Stimulated activated CD4-positive, alpha-beta T cell treated with anti-CD3 and anti-CD28 coated beads, Interleukin-15, amount 100 ng/mL, for 24 hours (primary cell): ENCODE measurements around the gene C10orf67.

Source experiments
- DNase-seq: peaks from one replicate; pipeline ENCODE4 v3.0.0-alpha.2; 2020

The C10orf67 gene

DNA sequence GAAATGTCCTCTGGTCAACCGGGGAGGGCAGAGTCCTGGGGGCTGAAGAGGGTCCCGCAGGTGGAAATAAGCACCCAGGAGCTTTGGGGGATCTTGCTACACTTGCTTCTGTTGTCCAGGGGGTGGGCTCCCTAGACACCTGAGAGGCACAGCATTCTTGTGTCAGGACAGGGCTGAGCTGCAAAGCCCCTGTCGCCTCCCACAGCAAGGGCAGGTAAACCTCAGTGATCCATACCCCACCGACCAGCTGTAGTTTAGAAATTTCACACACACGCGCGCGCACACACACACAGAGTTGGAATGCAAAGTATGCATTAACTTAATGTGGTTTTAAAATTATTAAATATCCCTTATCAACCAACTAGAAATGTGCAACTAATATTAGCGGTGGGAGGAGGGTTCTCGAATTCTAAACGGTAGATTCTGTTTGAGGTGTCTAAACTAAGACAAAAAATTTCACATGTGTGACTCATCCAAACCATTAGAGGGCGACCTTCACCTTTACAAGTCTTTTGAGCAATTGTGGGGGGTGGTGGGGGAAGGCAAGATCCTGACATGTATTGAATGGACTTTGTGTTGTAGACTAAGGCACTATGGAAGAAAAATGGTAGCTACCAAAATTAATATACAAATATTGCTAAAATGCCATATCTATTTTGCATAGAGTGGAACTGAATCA, 186.8 kb downstream of the C10orf67 start:
- DNase-seq, result no peak

DNA sequence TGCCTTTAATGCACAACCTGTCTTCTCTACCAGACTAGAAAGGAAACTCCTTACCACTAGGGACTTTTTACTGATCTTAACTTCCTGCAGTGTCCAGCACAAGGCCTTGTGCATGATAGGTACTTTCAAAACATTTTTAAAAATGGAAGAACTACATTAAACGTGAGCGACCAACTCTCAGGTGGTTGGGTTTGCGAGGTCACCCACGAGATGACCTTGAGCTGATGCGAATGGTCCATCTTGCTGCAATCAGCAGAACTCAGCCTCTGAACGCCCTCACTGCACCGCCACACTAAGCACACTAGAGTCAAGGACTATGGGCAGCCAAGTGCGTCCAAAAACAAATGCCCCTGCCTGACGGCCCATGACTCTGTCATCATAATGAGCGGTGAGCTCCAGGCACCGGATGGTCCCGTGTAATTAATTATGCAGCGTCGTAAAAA, 187.3 kb downstream of the C10orf67 start:
- no peak for DNase-seq

DNA sequence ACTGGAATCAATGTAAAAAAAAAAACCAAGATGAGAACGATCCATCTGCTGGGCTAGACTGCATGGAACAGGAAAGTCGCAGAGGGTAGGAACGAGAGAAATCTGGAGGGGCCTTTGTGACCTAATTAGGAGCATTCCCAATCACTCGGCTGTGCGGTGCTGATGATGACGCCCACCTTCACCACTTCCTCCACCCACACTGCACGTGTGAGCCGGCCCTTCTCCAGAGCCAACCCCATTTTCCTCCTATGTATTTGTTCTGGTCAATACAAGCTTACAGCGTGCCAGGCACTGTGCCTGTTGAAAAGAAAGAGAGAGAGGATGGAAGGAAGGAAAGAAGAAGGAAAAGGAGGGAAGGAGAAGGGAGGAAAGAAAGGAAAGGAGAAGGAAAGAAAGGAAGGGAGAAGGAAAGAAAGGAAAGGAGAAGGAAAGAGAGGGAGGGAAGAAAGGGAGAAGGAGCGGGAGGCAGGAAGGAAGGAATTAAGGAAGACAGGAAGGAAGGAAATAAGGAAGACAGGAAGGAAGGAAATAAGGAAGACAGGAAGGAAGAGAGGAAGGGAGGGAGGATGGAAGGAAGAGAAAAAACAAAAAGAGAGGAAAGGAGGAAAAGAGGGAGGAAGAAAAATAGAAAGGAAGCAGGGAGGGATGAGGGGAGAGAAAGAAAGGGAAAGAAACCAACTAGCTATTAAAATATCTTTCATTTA, 188.0 kb downstream of the C10orf67 start:
- no peak for DNase-seq

DNA sequence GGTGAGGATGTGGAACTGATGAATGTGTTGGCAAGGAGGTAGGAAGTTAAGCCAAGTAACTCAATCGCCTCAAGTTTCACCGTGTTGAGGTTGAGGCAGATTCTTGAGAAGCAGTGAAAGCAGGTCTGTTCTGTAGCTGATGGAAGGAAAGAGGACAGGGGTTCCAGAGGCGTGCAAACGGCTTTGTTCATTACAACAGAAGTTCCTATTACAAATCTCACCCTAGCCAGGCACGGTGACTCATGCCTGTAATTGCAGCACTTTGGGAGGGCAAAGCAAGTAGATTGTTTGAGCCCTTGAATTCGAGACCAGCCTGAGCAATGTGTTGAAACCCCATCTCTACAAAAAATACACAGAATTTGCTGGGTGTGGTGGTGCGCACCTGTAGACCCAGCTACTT, 189.4 kb downstream of the C10orf67 start:
- no peak for DNase-seq
